CD14-positive monocyte (primary cell): ENCODE measurements around the gene PRAC1. TPM values are rescaled to one million over a fixed set of nuclear protein-coding genes. Genes with fewer than 3 reads are reported as not detected.

Experiments used
- DNase-seq, 3 donors: peaks; one replicate each; pipeline ENCODE4 v3.0.0-alpha.2; 2011 to 2022
- H2AFZ ChIP-seq: 2 replicates; pipeline ENCODE4 v1.6.0; 2012; ENCODE audit warnings: mild to moderate bottlenecking, low read depth, low read length, inconsistent platforms; ENCODE audit not compliant: insufficient read depth, poor library complexity, severe bottlenecking
- H3K27ac ChIP-seq, 2 donors: 1 replicate in 1 of 2; 2 replicates in 1 of 2; pipeline ENCODE4 v1.5.1; 2012 to 2013; ENCODE audit warnings: low read length in 2 of 2, control low read depth in 1 of 2, inconsistent platforms in 1 of 2, low read depth in 1 of 2, mild to moderate bottlenecking in 1 of 2
- H3K27me3 ChIP-seq, 2 donors: one replicate each; pipeline versions ENCODE4 v1.6.0 to v1.6.1; 2011 to 2013; ENCODE audit warnings: low read length in 2 of 2; ENCODE audit not compliant: control insufficient read depth in 2 of 2, insufficient read depth in 2 of 2
- H3K36me3 ChIP-seq, 2 donors: replicated peaks in 1 of 2; 1 replicate in 1 of 2; 2 replicates in 1 of 2; pipeline versions ENCODE4 v1.5.1 to v1.6.1; 2012 to 2013; ENCODE audit warnings: low read length in 2 of 2, control low read depth in 1 of 2, inconsistent platforms in 1 of 2, mild to moderate bottlenecking in 1 of 2; ENCODE audit not compliant: insufficient read depth in 2 of 2, control insufficient read depth in 1 of 2
- H3K4me1 ChIP-seq, 2 donors: 1 replicate in 1 of 2; 2 replicates in 1 of 2; pipeline versions ENCODE4 v1.5.1 to v1.6.1; 2012 to 2013; ENCODE audit warnings: low read length in 2 of 2, control low read depth in 1 of 2, inconsistent platforms in 1 of 2, mild to moderate bottlenecking in 1 of 2, moderate library complexity in 1 of 2; ENCODE audit not compliant: insufficient read depth in 2 of 2, control insufficient read depth in 1 of 2
- H3K4me2 ChIP-seq: replicated peaks from 2 replicates; pipeline ENCODE3; 2012; ENCODE audit warnings: low read length, moderate library complexity, mild to moderate bottlenecking; ENCODE audit not compliant: poor library complexity, severe bottlenecking; ENCODE audit errors: extremely low read depth
- H3K4me3 ChIP-seq, 3 experiments: fragments of 200-600 bp in 1 of 3; sonication (generic) in 1 of 3; replicated peaks in 1 of 3; 1 replicate in 2 of 3; 2 replicates in 1 of 3; pipeline ENCODE4 v1.5.1; 2011 to 2013; ENCODE audit warnings: low read length in 3 of 3, mild to moderate bottlenecking in 3 of 3, control low read depth in 2 of 3, low read depth in 2 of 3, inconsistent platforms in 1 of 3, moderate library complexity in 1 of 3
- H3K79me2 ChIP-seq: 2 replicates; pipeline ENCODE4 v1.6.0; 2012; ENCODE audit warnings: mild to moderate bottlenecking, control low read depth, inconsistent platforms, low read length, moderate library complexity; ENCODE audit not compliant: insufficient read depth
- H3K9ac ChIP-seq: 2 replicates; pipeline ENCODE4 v1.6.0; 2017; ENCODE audit warnings: low read length, mild to moderate bottlenecking; ENCODE audit not compliant: insufficient read depth, poor library complexity, severe bottlenecking
- H3K9me3 ChIP-seq, 2 donors: replicated peaks in 1 of 2; 1 replicate in 1 of 2; 2 replicates in 1 of 2; pipeline versions ENCODE4 v1.5.1 to v1.6.1; 2012 to 2013; ENCODE audit warnings: low read length in 2 of 2, control low read depth in 1 of 2; ENCODE audit not compliant: control insufficient read depth in 1 of 2, insufficient read depth in 1 of 2
- H4K20me1 ChIP-seq: 2 replicates; pipeline ENCODE4 v1.6.0; 2012; ENCODE audit warnings: mild to moderate bottlenecking, low read length, control low read depth, moderate library complexity; ENCODE audit not compliant: insufficient read depth
- H3K27ac Mint-ChIP-seq, 7 donors: one replicate each; pipeline ENCODE4 v1.8.0; 2020; ENCODE audit warnings: mild to moderate bottlenecking in 7 of 7, mixed read lengths in 7 of 7, moderate library complexity in 6 of 7, inconsistent platforms in 2 of 7
- H3K27me3 Mint-ChIP-seq, 3 donors: one replicate each; pipeline ENCODE4 v1.8.0; 2021 to 2022; ENCODE audit warnings: low read depth in 3 of 3, mild to moderate bottlenecking in 3 of 3, mixed read lengths in 3 of 3, moderate library complexity in 3 of 3, inconsistent platforms in 1 of 3
- H3K36me3 Mint-ChIP-seq, 2 donors: one replicate each; pipeline ENCODE4 v1.8.0; 2020; ENCODE audit warnings: mixed read lengths in 2 of 2, inconsistent platforms in 1 of 2, mild to moderate bottlenecking in 1 of 2
- H3K4me1 Mint-ChIP-seq: one replicate; pipeline ENCODE4 v1.8.0; 2020; ENCODE audit warnings: mild to moderate bottlenecking, mixed read lengths
- H3K4me3 Mint-ChIP-seq, 2 donors: one replicate each; pipeline ENCODE4 v1.8.0; 2020; ENCODE audit warnings: mild to moderate bottlenecking in 2 of 2, mixed read lengths in 2 of 2, moderate library complexity in 1 of 2
- H3K9me3 Mint-ChIP-seq, 7 donors: one replicate each; pipeline ENCODE4 v1.8.0; 2020 to 2022; ENCODE audit warnings: mixed read lengths in 7 of 7, mild to moderate bottlenecking in 6 of 7, moderate library complexity in 6 of 7, inconsistent platforms in 2 of 7
- CTCF ChIP-seq: fragments of 200-600 bp; IDR thresholded peaks from one replicate; pipeline ENCODE4 v1.8.0; 2022; ENCODE audit warnings: antibody characterized with exemption, mild to moderate bottlenecking
- WGBS: methylation state at CpG from one replicate; pipeline ENCODE4 v1.1.5; 2013; ENCODE audit warnings: missing lambda C conversion rate; ENCODE audit not compliant: insufficient coverage; 5-methylcytosine and 5-hydroxymethylcytosine counted together
- intact Hi-C, 2 donors: fragments of 100-400 bp; cut with micrococcal nuclease; formaldehyde crosslinking; loops; one replicate each; pipeline versions ENCODE4 v1.15.0 to v1.15.1; 2023
- polyA plus RNA-seq, 3 donors: library from polyadenylated mRNA; depleted of rRNA in 1 of 3; unstranded in 2 of 3; stranded (reverse) in 1 of 3; fragments of 300-500 nt in 2 of 3; fragments of >200 nt in 1 of 3; fragmentation: Illumina TruSeq in 2 of 3; gene quantifications; 1 replicate in 2 of 3; 2 replicates in 1 of 3; pipeline ENCODE4 v1.2.3, GENCODE V29; 2012 to 2021

Gene PRAC1
- polyA plus RNA-seq, 3 donors = not detected

- H3K27ac Mint-ChIP-seq = no peak overlapping the region
- TF ChIP-seq CTCF = no peak
- H3K4me1 Mint-ChIP-seq = no peaks in the 10 kb centered on the region
- H3K4me1 ChIP-seq = peaks cover 0 to 3% of the 10 kb centered on the region in 2 donors
- no peaks in the 10 kb centered on the region for H4K20me1 ChIP-seq
- no peak overlapping the region for H2AFZ ChIP-seq
- H3K27me3 Mint-ChIP-seq = peaks cover 15 to 23% (median 16%) of the 10 kb centered on the region in 3 donors
- 82% methylated on average over 4 of the region's 5 CpGs for WGBS
- no peak for DNase-seq
- H3K79me2 ChIP-seq = no peaks in the 10 kb centered on the region
- H3K4me3 Mint-ChIP-seq = no peak overlapping the region
- peaks cover 7 to 10% of the 10 kb centered on the region in 2 donors for H3K27me3 ChIP-seq
- H3K9ac ChIP-seq = no peak overlapping the region
- no peak overlapping the region for H3K4me3 ChIP-seq
- no peaks in the 10 kb centered on the region for H3K36me3 ChIP-seq
- H3K9me3 Mint-ChIP-seq = no peaks in the 10 kb centered on the region
- H3K27ac ChIP-seq = no peak overlapping the region
- H3K4me2 ChIP-seq = no peak overlapping the region
- H3K36me3 Mint-ChIP-seq = no peaks in the 10 kb centered on the region
- intact Hi-C loops = no loop called here
- H3K9me3 ChIP-seq = no peaks in the 10 kb centered on the region
These were observed 46.8 kb upstream of the PRAC1 start for GRCh38 chr17:48769009-48769675.

DNA sequence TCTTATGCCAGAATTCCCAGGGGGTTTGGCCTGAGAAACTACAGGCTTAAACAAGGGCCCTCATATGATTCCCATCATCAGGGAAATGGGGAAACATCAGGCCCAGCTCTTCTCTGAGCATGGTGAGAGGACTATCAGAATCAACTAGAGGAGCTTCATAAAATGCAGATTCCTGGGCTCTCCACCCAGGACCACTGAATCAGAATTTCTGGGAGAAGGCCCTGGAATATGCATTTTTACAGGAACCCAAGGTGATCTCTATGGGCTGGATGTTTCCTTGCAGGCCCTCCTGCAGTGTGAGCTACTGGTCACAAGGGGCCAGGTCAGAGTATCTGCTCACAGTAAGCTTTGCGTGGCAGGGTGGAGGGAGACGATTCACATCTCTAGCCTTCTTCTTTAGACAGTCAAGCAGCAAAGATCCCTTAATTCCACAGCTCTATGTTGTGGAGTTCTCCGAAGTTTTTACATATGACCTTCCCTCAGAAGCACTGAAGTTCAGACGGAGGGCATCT, 45.0 kb upstream of the PRAC1 start:
- Histone ChIP-seq H3K27ac (no peak overlapping the region), H4K20me1 (no peaks in the 10 kb centered on the region), H3K27me3 (peaks cover 9 to 12% of the 10 kb centered on the region in 2 donors), H3K4me3 (no peak overlapping the region), H3K9ac (no peak overlapping the region), H3K36me3 (no peaks in the 10 kb centered on the region), H2AFZ (no peak overlapping the region), H3K4me1 (peaks cover 0 to 3% of the 10 kb centered on the region in 2 donors), H3K4me2 (no peak overlapping the region), H3K9me3 (no peaks in the 10 kb centered on the region), H3K79me2 (no peaks in the 10 kb centered on the region)
- Mint-ChIP-seq H3K36me3 (no peaks in the 10 kb centered on the region), H3K27me3 (peaks cover 24 to 33% (median 29%) of the 10 kb centered on the region in 3 donors), H3K4me3 (no peak overlapping the region), H3K27ac (no peak overlapping the region), H3K4me1 (no peaks in the 10 kb centered on the region), H3K9me3 (no peaks in the 10 kb centered on the region)
- no peak for TF ChIP-seq CTCF
- intact Hi-C loops = no loop called here
- no peak for DNase-seq
- WGBS = 100% methylated on average over 1 of the region's 4 CpGs
